Measurements from ENCODE around the gene NIPAL1. TPM values are rescaled to one million over a fixed set of nuclear protein-coding genes. Genes with fewer than 3 reads are reported as not detected.

Gene NIPAL1
- total RNA-seq, 1 donor from 2014 or later: 0.68 TPM

- Mint-ChIP-seq H3K4me3 (peak overlapping the region; percentile 61), H3K4me1 (peaks cover 10% of the 10 kb centered on the region), H3K27ac (ENCODE audit: unreplicated experiment) (no peak overlapping the region), H3K27me3 (ENCODE audit: low read depth) (no peaks in the 10 kb centered on the region), H3K9me3 (peaks cover 20% of the 10 kb centered on the region), H3K36me3 (ENCODE audit: low read depth) (peaks cover 9% of the 10 kb centered on the region)
- no peak for DNase-seq (ENCODE audit: low read depth, low spot score)
- TF ChIP-seq CTCF (conservative IDR thresholded peaks at IDR 0.05): no peak
Measured at GRCh38 chr4:48058617-48059530, 42.3 kb downstream of the NIPAL1 start.

- peaks cover under 1% of the 10 kb centered on the region for H3K4me1 Mint-ChIP-seq
- peaks cover 18% of the 10 kb centered on the region for H3K9me3 Mint-ChIP-seq
- no peak overlapping the region for H3K27ac Mint-ChIP-seq (ENCODE audit: unreplicated experiment)
- H3K4me3 Mint-ChIP-seq: no peak overlapping the region
- H3K36me3 Mint-ChIP-seq (ENCODE audit: low read depth): peaks cover 5% of the 10 kb centered on the region
- H3K27me3 Mint-ChIP-seq (ENCODE audit: low read depth): no peaks in the 10 kb centered on the region
- no peak for TF ChIP-seq CTCF (conservative IDR thresholded peaks at IDR 0.05)
- no peak for DNase-seq (ENCODE audit: low read depth, low spot score)
Measured at GRCh38 chr4:48064349-48064748, 47.8 kb downstream of the NIPAL1 start.

GRCh38 chr4:48065587-48066052, 49.0 kb downstream of the NIPAL1 start:
- DNase-seq (ENCODE audit: low read depth, low spot score): no peak
- Mint-ChIP-seq H3K9me3 (peaks cover 18% of the 10 kb centered on the region), H3K4me3 (no peak overlapping the region), H3K4me1 (no peaks in the 10 kb centered on the region), H3K27me3 (ENCODE audit: low read depth) (no peaks in the 10 kb centered on the region), H3K27ac (ENCODE audit: unreplicated experiment) (no peak overlapping the region), H3K36me3 (ENCODE audit: low read depth) (peaks cover 1% of the 10 kb centered on the region)
- no peak for TF ChIP-seq CTCF (conservative IDR thresholded peaks at IDR 0.05)

DNA sequence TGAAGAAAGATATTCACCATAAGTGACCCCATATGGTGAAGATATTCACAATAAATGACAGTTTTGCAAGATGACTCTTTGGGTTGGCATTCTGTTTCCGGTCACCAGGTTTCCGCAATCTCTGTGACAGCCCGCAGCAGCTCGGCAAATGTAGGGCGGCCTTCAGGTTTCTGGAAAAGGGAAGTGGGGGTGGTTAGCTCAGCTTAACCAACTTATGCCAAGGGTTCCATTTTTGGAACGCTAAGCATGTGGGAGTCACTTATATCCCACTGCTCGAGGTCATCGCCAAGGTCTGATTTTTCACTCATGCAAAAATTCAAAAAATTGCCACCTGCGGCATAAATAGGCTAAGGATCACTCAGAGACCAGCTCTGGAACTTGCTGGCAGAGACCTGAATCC, 51.0 kb downstream of the NIPAL1 start:
- Mint-ChIP-seq H3K4me1 (peaks cover 6% of the 10 kb centered on the region), H3K4me3 (no peak overlapping the region), H3K36me3 (ENCODE audit: low read depth) (no peaks in the 10 kb centered on the region), H3K9me3 (peaks cover 6% of the 10 kb centered on the region), H3K27me3 (ENCODE audit: low read depth) (no peaks in the 10 kb centered on the region), H3K27ac (ENCODE audit: unreplicated experiment) (no peak overlapping the region)
- no peak for DNase-seq (ENCODE audit: low read depth, low spot score)
- TF ChIP-seq CTCF (conservative IDR thresholded peaks at IDR 0.05): no peak

DNA sequence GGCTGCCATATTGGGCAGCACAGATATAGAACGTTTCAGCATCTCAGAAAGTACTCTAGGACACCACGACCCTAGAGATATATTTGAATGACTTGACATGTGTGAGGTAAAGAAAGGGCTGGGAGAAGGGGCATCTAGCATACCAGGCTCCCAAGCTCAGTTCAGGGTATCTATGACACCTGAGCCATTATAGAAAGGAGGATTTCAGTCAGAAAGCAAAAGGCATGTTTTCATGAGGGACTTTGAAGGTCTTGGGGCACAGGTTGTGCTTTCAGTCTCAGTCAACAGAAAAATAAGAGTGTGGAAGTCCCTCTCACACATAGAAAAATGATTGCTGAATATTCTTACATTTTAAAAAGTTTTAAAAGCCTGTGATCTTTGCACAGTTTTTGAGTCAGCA, 51.6 kb downstream of the NIPAL1 start:
- Mint-ChIP-seq H3K4me3 (no peak overlapping the region), H3K27me3 (ENCODE audit: low read depth) (no peaks in the 10 kb centered on the region), H3K4me1 (peaks cover 6% of the 10 kb centered on the region), H3K36me3 (ENCODE audit: low read depth) (no peaks in the 10 kb centered on the region), H3K27ac (ENCODE audit: unreplicated experiment) (no peak overlapping the region), H3K9me3 (peaks cover 3% of the 10 kb centered on the region)
- DNase-seq (ENCODE audit: low read depth, low spot score): no peak
- TF ChIP-seq CTCF (conservative IDR thresholded peaks at IDR 0.05): no peak
